Umbilical cord (tissue), 2 donors: ENCODE data around the gene BTN2A1. TPM values are rescaled to one million over a fixed set of nuclear protein-coding genes. Genes with fewer than 3 reads are reported as not detected.
"Not testable (repeated sequence)": the region's sequence is repeated elsewhere in the genome, so short reads cannot be mapped to it uniquely, and the experiment has no call there.

ENCODE experiments used
- DNase-seq: peaks from one replicate; pipeline ENCODE4 v3.0.0-alpha.2; 2015; ENCODE audit warnings: low spot score
- total RNA-seq: library from RNA; depleted of rRNA; stranded (reverse); fragments of >200 nt; gene quantifications from one replicate; pipeline ENCODE4 v1.2.3, GENCODE V29; 2014; ENCODE audit warnings: low replicate concordance; ENCODE audit not compliant: insufficient read depth

Gene BTN2A1
- total RNA-seq, result 14.7 TPM

DNA sequence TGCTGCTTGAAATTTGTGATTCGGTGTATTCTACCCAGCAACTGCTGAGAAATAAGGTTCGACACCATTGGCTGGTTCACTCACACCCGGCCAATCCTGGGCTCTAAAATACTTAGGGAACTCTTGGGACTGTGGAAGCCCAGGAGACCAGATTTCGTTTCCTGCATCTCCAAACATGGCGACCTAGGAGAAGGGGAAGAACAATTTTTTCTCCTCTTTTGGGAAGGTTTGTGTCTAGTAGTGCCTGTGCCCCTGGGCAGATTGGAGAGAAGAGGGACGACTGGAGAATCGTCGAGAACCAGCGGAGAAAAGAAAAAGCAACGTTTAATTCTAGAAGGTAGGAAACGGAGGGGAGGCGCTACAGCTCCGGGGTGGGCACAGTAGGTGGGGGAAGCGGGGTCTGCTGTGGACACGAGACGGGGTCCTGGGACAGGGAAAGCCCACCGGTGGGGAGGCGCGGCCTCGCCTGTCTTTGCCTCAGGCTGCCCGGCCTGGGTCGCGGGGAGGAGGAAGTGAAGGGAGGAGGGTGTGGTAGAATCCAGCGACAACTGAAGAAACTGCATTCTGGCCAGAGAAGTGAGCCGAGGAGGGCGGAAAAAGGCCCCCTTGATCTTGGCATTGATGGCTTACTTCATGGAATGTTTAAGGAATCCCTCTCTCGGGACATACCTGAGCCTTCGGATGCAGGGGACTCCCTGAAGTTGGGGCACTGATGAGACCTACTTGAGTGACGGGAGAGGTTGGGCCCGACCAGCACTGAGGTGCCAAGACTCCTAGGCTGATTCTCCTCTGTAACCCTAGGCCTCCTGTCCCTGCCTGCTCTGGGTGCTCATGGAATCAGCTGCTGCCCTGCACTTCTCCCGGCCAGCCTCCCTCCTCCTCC, at the start of gene BTN2A1:
BTN2A1 (plus strand) TSS at position 150 of the 883 bp plus-strand sequence; CDS start at position 832, 682 bp downstream.
- peak; percentile 98 for DNase-seq

DNA sequence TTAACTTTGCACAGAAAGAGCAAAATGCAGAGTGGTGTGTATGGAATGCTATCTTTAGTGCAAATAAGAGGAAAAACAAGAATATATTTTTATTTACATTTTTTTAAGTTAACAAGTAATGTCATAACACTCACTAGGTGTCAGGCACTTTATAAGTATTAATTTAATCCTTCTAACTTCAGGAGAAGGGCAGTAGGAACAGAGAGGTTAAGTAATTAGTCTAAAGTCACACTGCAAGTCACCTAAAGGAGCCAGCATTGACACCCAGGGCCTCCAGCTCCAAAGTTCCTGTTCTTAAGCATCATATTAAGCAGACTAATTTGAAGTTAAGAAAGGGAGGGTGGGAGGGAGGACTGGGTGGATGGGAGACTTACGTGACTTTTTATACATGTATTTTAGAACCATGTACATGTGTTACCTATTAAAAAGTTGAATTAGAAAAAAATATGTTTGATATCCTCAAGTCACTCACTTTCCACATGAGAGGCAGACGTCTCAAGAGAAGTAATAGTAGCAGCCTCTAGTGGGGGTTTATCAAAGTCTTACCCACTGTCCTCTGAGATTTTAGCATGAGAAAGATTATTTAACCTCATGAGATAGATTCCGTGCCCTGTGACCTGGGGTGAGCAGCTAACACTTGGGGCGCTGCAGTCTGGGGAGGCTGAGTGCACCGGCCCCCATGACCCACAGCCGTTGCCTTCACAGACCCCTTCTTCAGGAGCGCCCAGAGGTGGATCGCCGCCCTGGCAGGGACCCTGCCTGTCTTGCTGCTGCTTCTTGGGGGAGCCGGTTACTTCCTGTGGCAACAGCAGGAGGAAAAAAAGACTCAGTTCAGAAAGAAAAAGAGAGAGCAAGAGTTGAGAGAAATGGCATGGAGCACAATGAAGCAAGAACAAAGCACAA, 48.7 kb upstream of the BTN2A1 start:
- no peak for DNase-seq

DNA sequence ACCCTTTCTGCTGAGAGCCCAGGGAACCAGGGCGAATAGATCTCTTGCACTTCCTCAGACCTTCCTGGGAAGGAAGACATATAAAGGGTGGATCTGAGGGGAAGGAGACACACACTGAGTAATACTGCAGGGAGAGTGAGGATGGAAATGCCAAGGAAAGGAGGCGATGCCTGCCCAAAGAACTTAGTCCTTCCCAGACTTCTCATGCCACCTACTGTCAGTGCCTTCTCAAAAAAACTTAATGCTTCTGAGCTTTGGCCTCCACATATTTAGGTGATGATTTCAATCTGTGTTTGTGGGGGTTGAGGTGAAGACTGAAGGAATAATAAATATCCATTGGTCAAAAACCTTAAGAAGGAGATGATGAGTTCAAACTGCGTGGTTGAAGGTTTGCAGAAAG, 46.0 kb upstream of the BTN2A1 start:
- DNase-seq, result no peak

DNA sequence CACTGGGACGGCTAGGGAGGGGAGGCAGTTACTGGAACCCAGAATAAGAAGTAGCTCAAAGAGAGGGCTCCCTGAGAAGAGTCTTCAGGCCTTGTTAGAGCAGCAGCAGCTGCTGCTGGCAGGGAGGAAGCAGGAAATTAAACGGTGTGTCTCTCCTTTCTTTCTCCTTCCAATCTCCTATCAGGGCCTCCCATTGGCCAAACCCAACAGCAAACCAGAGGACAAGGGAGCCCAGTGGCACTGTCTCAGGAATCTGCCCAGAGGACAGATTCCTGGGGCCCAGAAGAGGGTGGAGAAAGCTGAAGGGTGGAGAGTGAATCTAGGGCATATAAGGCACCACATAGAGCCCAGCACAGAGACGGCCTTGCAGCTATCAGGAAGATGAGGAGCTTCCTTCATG, 45.5 kb upstream of the BTN2A1 start:
- no peak for DNase-seq

DNA sequence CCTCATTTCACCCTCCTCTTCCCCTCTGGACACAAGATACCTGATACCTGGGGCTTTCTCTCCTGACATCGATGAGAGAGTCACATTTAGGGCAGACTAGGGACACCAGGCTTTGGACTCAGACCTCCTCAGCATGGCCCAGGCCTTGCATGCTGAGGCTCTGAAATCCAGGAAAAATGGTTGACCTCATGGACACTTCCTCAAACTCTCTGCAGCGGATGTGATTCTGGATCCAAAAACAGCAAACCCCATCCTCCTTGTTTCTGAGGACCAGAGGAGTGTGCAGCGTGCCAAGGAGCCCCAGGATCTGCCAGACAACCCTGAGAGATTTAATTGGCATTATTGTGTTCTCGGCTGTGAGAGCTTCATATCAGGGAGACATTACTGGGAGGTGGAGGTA, 44.8 kb upstream of the BTN2A1 start:
- no peak for DNase-seq

DNA sequence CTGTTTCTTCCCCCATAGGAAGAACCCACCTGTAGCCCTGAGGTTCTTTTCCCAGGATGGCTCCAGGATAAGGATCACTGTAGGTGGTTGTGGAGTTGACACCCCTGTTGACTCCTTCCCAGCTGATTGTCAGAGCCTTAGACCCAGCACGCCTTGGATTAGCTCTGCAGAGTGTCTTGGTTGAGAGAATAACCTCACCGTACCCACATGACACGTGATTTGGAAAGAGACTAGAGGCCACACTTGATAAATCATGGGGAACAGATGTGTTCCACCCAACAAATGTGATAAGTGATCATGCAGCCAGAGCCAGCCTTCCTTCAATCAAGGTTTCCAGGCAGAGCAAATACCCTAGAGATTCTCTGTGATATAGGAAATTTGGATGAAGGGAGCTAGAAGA, 43.5 kb upstream of the BTN2A1 start:
- no peak for DNase-seq

DNA sequence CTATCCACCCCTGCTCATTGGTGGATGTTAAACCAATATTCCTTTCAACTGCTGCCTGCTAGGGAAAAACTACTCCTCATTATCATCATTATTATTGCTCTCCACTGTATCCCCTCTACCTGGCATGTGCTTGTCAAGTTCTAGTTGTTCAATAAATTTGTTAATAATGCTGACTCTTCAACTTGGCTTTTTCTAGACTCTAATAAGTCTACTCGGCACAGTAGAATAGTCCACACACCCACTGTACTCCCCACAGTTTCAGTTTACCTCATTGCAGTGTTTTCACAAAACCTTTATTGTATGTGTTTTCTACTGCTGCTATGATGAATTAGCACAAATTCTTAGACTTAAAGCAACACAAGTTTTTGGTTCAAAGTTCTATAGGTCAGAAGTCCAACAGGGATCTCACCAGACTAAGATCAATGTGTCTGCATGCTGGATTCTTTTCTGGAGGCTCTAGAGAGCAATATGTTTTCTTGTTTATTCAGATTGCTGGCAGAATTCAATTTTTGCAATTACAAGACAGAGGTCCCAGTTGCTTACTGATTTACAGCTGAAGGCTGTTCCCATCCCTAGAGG, 42.6 kb upstream of the BTN2A1 start:
- DNase-seq, result no peak

DNA sequence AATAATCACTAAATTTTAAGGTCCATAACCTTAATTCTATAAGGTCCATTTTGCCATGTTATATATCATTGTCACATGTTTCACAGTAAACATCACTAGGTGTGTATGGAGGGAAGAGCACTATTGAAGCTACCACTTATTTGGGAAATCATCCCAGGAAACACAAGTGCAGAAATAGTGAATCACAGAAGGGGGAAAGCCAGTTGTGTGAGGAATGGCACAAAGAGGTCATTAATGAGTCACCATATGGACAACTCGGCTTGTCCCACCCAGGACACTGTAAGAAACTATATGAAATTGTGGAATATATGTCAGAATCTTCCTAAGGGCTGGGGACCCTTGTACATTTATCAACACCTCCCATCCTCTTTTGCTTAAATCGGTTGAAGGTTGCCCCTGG, 42.0 kb upstream of the BTN2A1 start:
- DNase-seq, result no peak

DNA sequence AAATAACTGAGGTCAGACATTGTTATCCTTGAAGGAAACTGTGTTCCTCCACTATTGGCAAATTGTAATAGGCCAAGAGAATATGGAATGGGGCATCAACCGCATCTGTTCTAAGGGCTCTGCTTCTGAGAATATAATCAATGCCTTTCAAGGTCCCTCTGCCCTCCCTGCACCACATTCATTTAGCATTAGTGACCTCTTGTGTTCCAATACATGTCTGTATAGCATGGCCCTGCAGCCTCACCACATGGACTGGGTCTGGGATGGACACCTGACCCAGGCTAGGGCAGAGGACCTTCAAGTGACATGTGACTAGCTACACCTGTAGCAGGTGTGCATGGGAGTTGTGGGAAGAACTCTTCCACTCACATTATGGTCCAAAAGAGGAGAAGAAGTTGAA, 41.5 kb upstream of the BTN2A1 start:
- no peak for DNase-seq

DNA sequence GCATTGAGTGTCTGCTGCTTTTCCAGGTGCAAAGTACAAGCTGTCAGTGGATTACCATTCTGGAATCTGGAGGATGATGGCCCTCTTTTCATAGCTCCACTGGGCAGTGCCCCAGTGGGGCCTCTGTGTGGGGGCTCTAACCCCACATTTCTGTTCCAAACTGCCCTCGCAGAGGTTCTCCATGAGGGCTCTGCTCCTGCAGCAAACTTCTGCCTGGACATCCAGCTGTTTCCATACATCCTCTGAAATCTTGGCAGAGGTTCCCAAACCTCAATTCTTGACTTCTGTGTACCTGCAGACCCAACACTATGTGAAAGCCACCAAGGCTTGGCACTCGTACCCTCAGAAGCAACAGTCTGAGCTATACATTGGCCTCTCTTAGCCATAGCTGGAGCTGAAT, 39.7 kb upstream of the BTN2A1 start:
- DNase-seq, result not testable (repeated sequence)

DNA sequence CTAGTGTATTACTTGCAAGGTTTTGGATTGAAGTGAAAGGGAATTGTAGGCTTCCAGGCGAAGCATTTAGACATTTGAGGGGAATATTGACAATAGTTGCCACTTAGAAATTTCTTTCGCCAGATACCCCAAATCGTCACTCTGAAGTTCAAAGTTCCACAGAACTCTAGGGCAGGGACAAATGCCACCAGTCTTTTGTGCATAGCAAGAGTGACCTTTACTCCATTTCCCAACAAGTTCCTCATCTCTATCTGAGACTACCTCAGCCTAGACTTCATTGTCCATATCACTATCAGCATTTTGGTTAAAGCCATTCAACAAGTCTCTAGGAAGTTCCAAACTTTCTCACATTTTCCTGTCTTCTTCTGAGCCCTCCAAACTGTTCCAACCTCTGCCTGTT, 39.0 kb upstream of the BTN2A1 start:
- not testable (repeated sequence) for DNase-seq

DNA sequence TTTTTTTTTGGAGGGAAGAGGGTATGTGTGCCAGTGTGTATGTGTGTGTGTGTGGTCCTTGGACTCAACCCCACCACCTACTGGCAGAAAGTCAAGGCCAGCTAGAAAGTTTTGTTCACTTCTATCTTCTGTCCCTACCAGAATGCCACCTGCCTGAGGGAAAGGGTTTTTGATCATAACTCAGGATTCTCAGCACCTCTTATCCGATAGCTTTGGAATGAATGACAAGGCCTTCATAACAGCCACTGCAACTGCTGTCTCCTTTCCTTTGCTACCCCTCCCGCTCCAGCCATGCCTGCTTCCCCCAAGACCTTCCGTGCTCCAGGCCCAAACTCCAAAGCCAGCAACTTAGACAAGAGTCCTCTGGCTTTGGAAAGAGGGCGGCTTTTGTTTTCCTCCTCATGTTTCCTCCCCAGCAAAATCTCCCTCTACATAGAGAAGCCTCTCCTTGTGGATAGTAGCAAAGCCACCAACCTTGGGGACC, 37.0 kb upstream of the BTN2A1 start:
- DNase-seq, result peak; percentile 51

DNA sequence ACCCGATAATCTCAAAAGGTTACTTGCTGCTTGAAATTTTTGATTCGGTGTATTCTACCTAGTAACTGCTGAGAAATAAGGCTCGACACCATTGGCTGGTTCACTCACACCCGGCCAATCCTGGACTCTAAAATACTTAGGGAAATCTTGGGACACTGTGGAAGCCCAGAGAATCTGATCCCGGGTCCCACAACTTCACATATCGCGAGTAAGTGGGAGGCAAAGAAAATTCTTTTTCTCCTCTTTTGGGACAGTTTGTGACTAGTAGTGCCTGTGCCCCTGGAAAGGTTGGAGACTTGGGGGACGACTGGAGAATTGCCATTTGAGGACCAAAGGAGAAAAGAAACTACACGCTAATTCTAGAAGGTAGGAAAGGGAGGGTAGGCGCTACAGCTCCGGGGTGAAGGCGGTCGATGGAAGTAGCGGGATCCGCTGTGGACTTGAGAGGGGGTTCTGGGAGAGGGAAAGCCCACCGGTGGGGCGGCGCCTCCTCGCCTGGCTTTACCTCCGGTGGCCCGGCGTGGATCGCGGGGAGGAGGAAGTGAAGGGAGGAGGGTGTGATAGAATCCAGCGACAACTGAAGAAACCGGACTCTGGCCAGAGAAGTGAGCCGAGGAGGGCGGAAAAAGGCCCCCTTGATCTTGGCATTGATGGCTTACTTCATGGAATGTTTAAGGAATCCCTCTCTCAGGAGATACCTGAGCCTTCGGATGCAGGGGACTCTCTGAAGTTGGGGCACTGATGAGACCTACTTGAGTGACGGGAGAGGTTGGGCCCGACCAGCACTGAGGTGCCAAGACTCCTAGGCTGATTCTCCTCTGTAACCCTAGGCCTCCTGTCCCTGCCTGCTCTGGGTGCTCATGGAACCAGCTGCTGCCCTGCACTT, 36.3 kb upstream of the BTN2A1 start:
- peak; percentile 97 for DNase-seq

DNA sequence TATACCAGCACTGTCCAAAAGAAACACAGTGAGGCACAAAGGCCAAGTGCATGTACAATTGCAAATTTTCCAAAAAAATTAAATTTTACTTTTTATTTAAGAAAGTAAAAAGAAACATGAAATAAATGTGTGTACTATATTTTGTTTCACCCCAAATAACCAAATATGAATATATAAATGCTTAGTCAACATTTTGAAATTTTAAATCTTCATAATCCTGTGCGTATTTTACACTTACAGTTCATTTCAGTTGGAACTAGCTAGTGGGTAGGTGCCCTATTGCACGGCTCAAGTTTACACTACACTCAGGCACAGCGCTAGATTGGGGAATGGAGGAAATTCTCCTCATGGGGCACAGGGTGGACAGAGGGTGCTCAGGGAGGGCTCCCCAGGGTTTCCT, 35.4 kb upstream of the BTN2A1 start:
- DNase-seq, result no peak

DNA sequence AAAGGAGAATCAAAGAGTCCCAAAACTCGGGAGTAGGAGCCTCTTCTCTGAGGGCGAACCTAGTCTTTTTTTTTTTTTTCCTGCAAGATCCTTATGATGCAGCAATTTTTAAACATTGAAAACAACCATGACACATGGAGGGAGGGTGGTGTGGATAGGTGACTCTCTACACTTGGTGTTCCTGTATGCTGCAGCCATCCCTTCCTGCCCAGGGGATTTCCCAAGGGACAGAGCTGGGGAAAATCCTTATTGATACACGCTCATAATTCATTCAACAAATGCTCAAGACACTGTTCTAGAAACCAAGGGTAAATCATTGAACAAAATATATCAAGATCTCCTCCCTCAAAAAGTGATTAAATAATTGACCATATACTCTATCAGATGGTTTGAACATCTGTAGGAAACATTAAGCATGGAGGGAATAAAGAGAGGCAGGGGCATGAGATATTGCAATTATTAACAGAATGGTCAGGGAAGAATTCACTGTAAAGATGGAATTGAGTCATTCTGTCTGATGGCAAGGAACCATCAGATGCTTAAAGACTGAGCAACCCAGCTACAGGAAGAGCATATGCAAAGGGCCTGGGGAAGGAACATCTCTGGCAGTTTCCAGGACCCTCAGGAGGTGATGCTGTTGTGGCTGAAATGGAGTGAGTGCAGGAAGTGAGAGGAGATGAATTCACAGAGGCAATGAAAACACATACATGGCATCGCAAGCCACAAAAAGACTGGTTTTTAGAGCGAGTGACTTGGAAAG, 30.9 kb upstream of the BTN2A1 start:
- no peak for DNase-seq

DNA sequence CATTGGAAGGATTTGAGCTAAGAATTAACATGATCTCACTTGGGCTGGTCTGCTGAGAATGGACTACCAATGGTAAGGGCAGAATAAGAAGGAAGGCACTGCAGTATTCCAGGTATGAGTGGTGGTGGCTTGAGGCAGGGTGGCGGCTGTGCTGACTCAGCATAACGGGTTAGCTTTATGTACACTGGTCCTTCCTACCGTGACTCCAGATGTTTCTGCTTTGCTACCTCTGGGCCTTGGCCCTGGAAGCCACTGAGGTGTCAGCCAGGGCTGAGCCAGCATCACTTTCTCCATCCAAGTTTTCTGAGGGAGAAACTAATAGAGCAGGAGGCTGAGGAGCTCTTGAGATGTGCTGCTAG, 30.3 kb upstream of the BTN2A1 start:
- DNase-seq, result no peak

DNA sequence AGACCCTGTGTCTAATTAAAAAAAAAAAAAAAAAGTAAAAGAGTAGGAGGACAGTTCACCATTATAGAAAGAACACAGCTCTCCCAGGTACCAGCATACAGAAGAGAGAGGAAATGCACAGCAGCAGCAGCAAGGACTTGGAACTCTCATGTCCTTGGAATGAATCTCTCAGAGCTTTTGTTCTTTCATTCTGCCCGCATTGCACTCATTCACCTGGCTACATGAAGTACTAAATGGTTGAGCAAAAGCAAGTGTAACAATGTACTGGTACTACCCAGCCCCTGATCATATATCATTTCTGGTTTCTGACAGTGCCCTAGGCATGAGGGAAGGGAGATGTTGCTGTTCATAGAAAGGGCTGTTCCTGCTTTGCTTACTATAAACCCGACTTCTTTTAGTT, 29.5 kb upstream of the BTN2A1 start:
- DNase-seq, result no peak

DNA sequence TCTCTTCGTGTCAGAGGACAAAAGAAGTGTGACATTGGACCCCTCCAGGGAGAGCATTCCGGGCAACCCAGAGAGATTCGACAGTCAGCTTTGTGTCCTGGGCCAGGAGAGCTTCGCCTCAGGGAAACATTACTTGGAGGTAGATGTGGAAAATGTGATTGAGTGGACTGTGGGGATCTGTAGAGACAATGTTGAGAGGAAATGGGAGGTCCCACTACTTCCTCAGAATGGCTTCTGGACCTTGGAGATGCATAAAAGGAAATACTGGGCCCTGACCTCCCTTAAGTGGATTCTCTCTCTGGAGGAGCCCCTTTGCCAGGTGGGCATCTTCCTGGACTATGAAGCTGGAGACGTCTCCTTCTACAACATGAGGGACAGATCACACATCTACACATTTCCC, 27.0 kb upstream of the BTN2A1 start:
- no peak for DNase-seq

DNA sequence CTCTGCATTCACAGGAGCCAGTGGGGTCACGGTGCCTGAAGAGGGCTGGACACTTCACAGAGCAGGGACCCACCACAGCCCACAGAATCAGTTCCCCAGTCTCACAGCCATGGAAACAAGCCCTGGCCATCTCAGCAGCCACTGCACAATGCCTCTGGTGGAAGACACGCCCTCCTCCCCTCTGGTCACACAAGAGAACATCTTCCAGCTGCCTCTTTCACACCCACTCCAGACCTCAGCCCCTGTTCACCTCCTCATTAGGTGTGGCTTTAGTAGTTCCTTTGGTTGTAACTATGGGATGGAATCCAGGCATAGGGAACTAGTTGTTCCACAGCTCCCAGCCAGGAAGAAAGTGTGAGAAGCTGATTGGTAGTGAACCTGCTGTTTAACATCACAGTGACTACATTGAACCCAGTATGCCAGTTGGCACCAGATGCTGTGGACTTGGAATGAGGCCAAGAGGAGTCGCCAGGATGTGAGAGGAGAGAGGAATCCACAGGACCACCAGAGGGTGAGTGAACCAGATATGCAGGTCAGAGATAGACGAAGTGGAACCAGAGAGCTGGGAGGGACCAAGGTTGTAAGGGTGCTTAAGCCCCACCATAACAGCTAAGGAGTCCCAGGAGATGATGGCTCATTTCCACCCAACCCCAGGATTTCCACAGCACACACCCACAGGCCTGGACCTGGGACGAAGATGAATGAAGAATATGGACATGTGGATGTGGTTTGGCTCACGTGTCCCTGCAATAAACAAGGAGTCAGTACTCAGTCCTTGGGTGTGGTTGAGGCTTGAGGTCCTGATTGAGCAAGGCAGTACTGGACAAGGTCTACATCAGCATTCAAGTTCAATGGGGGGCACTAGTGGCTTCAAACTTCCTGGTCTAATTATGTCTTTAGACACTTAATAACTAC, 26.2 kb upstream of the BTN2A1 start:
- DNase-seq, result no peak
